GM23338 (cell line): ENCODE data around the gene BMP15. TPM values are rescaled to one million over a fixed set of nuclear protein-coding genes. Genes with fewer than 3 reads are reported as not detected.

ENCODE experiments used
- ATAC-seq: fragments of 200-7000 bp; cut with Tn5 transposase; 3 replicates; pipeline ENCODE4 v1.9.1; 2020
- DNase-seq: peaks from one replicate; pipeline ENCODE4 v3.0.0-alpha.2; 2015; ENCODE audit warnings: low spot score
- H2AFZ ChIP-seq: fragments of 200-600 bp; sonication (generic); 2 replicates; pipeline ENCODE4 v1.8.0; 2016; ENCODE audit warnings: antibody characterized with exemption, mild to moderate bottlenecking, moderate library complexity
- H3F3A ChIP-seq: fragments of 200-600 bp; sonication (generic); replicated peaks from 2 replicates; pipeline ENCODE4 v1.8.0; 2017; ENCODE audit warnings: antibody characterized with exemption, mixed run types, low read depth
- H3K27ac ChIP-seq: fragments of 200-600 bp; sonication (generic); 2 replicates; pipeline ENCODE4 v1.6.1; 2016; ENCODE audit warnings: low read depth
- H3K27me3 ChIP-seq: fragments of 200-600 bp; sonication (generic); 2 replicates; pipeline ENCODE4 v1.8.0; 2016; ENCODE audit warnings: mild to moderate bottlenecking, mixed run types, moderate library complexity; ENCODE audit not compliant: insufficient read depth
- H3K36me3 ChIP-seq: fragments of 200-600 bp; sonication (generic); 2 replicates; pipeline ENCODE4 v1.8.0; 2016; ENCODE audit warnings: mild to moderate bottlenecking; ENCODE audit not compliant: insufficient read depth
- H3K4me1 ChIP-seq: fragments of 200-600 bp; sonication (generic); 2 replicates; pipeline ENCODE4 v1.8.0; 2016; ENCODE audit warnings: mild to moderate bottlenecking, moderate library complexity; ENCODE audit not compliant: insufficient read depth
- H3K4me2 ChIP-seq: fragments of 200-600 bp; sonication (generic); 2 replicates; pipeline ENCODE4 v1.7.1; 2017; ENCODE audit warnings: mixed run types
- H3K4me3 ChIP-seq: fragments of 200-600 bp; sonication (generic); 2 replicates; pipeline ENCODE4 v1.6.1; 2016; ENCODE audit warnings: mixed run types
- H3K79me2 ChIP-seq: fragments of 200-600 bp; sonication (generic); replicated peaks from 2 replicates; pipeline ENCODE4 v1.8.0; 2017; ENCODE audit warnings: mild to moderate bottlenecking; ENCODE audit not compliant: insufficient read depth
- H3K9me2 ChIP-seq: fragments of 200-600 bp; sonication (generic); 2 replicates; pipeline ENCODE4 v1.8.0; 2017; ENCODE audit not compliant: insufficient read depth
- H4K20me1 ChIP-seq: fragments of 200-600 bp; sonication (generic); replicated peaks from 2 replicates; pipeline ENCODE4 v1.8.0; 2017; ENCODE audit warnings: mild to moderate bottlenecking; ENCODE audit not compliant: insufficient read depth
- H3K27ac Mint-ChIP-seq: 2 replicates; pipeline ENCODE4 v1.8.0; 2020; ENCODE audit warnings: inconsistent platforms, mild to moderate bottlenecking, moderate library complexity, mixed read lengths
- H3K27me3 Mint-ChIP-seq: 3 replicates; pipeline ENCODE4 v1.8.0; 2022; ENCODE audit warnings: low read depth, mild to moderate bottlenecking, moderate library complexity, mixed read lengths, inconsistent platforms; ENCODE audit not compliant: insufficient read depth, poor library complexity
- H3K36me3 Mint-ChIP-seq: 3 replicates; pipeline ENCODE4 v1.8.0; 2021; ENCODE audit warnings: low read depth, mild to moderate bottlenecking, inconsistent platforms, moderate library complexity, mixed read lengths
- H3K4me1 Mint-ChIP-seq: 3 replicates; pipeline ENCODE4 v1.8.0; 2020; ENCODE audit warnings: mild to moderate bottlenecking, inconsistent platforms, mixed read lengths
- H3K4me3 Mint-ChIP-seq: 3 replicates; pipeline ENCODE4 v1.8.0; 2021; ENCODE audit warnings: moderate library complexity, mild to moderate bottlenecking, inconsistent platforms, mixed read lengths
- H3K9me3 Mint-ChIP-seq: 3 replicates; pipeline ENCODE4 v1.8.0; 2020; ENCODE audit warnings: moderate library complexity, mild to moderate bottlenecking, inconsistent platforms, mixed read lengths
- CREB1 ChIP-seq: fragments of 250-450 bp; sonication (Bioruptor Pico); IDR thresholded peaks from 2 replicates; pipeline ENCODE4 v1.5.0; 2020; ENCODE audit warnings: low read depth, mild to moderate bottlenecking, moderate library complexity
- EZH2 ChIP-seq: fragments of 200-600 bp; sonication (generic); IDR thresholded peaks from one replicate; pipeline ENCODE4 v1.8.0; 2017; ENCODE audit warnings: antibody characterized with exemption, mild to moderate bottlenecking, low read depth; ENCODE audit not compliant: unreplicated experiment
- EZH2phosphoT487 ChIP-seq: fragments of 200-600 bp; sonication (generic); IDR thresholded peaks from one replicate; pipeline ENCODE4 v1.8.1; 2018; ENCODE audit warnings: antibody characterized with exemption; ENCODE audit not compliant: unreplicated experiment
- JUNB ChIP-seq: IDR thresholded peaks from one replicate; pipeline ENCODE4 v1.6.1; 2016; ENCODE audit warnings: antibody characterized with exemption; ENCODE audit not compliant: unreplicated experiment
- POLR2AphosphoS5 ChIP-seq: IDR thresholded peaks from 2 replicates; pipeline ENCODE4 v1.6.1; 2016; ENCODE audit warnings: antibody characterized with exemption, low read depth
- STAT1 ChIP-seq: IDR thresholded peaks from one replicate; pipeline ENCODE4 v1.6.1; 2016; ENCODE audit warnings: antibody characterized with exemption; ENCODE audit not compliant: unreplicated experiment
- ZNF114 ChIP-seq: fragments of 250-450 bp; sonication (Bioruptor Pico); IDR thresholded peaks from 2 replicates; pipeline ENCODE4 v1.5.0; 2020; ENCODE audit warnings: mild to moderate bottlenecking, moderate library complexity
- ZNF331 ChIP-seq: fragments of 250-450 bp; sonication (Bioruptor Pico); IDR thresholded peaks from 2 replicates; pipeline ENCODE4 v1.5.0; 2020; ENCODE audit warnings: low read depth, mild to moderate bottlenecking, moderate library complexity
- polyA plus RNA-seq: library from polyadenylated mRNA; unstranded; fragments of >200 nt; fragmentation: Nextera tagmentation; extraction: Ambion mirVana; gene quantifications from 2 replicates; pipeline ENCODE4 v1.2.1, GENCODE V29; 2016
- total RNA-seq: library from RNA; depleted of rRNA; stranded (reverse); fragments of >200 nt; shearing (Covaris generic); gene quantifications from 2 replicates; pipeline ENCODE4 v1.2.3, GENCODE V29; 2014
- TF ChIP-seq, protein P1 (sequence below): fragments of 250-450 bp; sonication (Bioruptor Pico); IDR thresholded peaks from 2 replicates; pipeline ENCODE4 v1.5.0; 2020; ENCODE audit warnings: mild to moderate bottlenecking, moderate library complexity
- TF ChIP-seq, protein P2 (sequence below): IDR thresholded peaks from 2 replicates; pipeline ENCODE4 v1.6.1; 2016; ENCODE audit warnings: antibody characterized with exemption
- TF ChIP-seq, protein P3 (sequence below): IDR thresholded peaks from one replicate; pipeline ENCODE4 v1.6.1; 2018; ENCODE audit warnings: antibody characterized with exemption; ENCODE audit not compliant: unreplicated experiment

Gene BMP15
- total and polyA plus RNA-seq, 2 experiments from 2014 or later, result not detected

DNA sequence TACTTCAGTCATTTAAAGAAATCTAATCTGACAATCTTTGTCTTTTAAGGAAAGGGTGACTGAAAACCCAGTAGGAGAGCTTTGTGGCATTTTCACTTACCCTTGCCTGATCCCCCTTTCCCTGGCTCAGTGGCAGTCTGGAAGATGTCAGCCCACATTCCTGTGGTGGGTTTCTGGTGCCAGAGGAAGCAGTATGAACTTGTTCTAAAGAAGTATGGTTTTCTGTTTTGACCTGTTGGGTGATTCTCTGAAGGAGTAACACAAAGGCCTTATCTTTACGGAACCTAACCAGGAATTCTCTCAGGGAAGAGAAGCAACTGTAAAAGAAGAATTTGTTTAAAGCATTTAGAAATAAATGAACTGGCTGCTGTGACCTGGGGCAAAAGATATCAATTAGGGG, 41.9 kb downstream of the BMP15 start:
- Histone ChIP-seq H3K27me3 (no peaks in the 10 kb centered on the region), H3K27ac (no peak overlapping the region), H3K79me2 (no peaks in the 10 kb centered on the region), H3F3A (no peaks in the 10 kb centered on the region), H3K36me3 (no peaks in the 10 kb centered on the region), H3K4me1 (no peaks in the 10 kb centered on the region), H2AFZ (no peak overlapping the region), H3K4me3 (no peak overlapping the region), H4K20me1 (no peaks in the 10 kb centered on the region), H3K4me2 (no peak overlapping the region), H3K9me2 (no peaks in the 10 kb centered on the region)
- Mint-ChIP-seq H3K4me3 (no peak overlapping the region), H3K36me3 (peaks cover 3% of the 10 kb centered on the region), H3K27me3 (no peaks in the 10 kb centered on the region), H3K4me1 (no peaks in the 10 kb centered on the region), H3K27ac (no peak overlapping the region), H3K9me3 (peaks cover 15% of the 10 kb centered on the region; the same call in 2 of the 3 replicates)
- ATAC-seq (no peak), DNase-seq (no peak)
- TF ChIP-seq, protein P1, sequence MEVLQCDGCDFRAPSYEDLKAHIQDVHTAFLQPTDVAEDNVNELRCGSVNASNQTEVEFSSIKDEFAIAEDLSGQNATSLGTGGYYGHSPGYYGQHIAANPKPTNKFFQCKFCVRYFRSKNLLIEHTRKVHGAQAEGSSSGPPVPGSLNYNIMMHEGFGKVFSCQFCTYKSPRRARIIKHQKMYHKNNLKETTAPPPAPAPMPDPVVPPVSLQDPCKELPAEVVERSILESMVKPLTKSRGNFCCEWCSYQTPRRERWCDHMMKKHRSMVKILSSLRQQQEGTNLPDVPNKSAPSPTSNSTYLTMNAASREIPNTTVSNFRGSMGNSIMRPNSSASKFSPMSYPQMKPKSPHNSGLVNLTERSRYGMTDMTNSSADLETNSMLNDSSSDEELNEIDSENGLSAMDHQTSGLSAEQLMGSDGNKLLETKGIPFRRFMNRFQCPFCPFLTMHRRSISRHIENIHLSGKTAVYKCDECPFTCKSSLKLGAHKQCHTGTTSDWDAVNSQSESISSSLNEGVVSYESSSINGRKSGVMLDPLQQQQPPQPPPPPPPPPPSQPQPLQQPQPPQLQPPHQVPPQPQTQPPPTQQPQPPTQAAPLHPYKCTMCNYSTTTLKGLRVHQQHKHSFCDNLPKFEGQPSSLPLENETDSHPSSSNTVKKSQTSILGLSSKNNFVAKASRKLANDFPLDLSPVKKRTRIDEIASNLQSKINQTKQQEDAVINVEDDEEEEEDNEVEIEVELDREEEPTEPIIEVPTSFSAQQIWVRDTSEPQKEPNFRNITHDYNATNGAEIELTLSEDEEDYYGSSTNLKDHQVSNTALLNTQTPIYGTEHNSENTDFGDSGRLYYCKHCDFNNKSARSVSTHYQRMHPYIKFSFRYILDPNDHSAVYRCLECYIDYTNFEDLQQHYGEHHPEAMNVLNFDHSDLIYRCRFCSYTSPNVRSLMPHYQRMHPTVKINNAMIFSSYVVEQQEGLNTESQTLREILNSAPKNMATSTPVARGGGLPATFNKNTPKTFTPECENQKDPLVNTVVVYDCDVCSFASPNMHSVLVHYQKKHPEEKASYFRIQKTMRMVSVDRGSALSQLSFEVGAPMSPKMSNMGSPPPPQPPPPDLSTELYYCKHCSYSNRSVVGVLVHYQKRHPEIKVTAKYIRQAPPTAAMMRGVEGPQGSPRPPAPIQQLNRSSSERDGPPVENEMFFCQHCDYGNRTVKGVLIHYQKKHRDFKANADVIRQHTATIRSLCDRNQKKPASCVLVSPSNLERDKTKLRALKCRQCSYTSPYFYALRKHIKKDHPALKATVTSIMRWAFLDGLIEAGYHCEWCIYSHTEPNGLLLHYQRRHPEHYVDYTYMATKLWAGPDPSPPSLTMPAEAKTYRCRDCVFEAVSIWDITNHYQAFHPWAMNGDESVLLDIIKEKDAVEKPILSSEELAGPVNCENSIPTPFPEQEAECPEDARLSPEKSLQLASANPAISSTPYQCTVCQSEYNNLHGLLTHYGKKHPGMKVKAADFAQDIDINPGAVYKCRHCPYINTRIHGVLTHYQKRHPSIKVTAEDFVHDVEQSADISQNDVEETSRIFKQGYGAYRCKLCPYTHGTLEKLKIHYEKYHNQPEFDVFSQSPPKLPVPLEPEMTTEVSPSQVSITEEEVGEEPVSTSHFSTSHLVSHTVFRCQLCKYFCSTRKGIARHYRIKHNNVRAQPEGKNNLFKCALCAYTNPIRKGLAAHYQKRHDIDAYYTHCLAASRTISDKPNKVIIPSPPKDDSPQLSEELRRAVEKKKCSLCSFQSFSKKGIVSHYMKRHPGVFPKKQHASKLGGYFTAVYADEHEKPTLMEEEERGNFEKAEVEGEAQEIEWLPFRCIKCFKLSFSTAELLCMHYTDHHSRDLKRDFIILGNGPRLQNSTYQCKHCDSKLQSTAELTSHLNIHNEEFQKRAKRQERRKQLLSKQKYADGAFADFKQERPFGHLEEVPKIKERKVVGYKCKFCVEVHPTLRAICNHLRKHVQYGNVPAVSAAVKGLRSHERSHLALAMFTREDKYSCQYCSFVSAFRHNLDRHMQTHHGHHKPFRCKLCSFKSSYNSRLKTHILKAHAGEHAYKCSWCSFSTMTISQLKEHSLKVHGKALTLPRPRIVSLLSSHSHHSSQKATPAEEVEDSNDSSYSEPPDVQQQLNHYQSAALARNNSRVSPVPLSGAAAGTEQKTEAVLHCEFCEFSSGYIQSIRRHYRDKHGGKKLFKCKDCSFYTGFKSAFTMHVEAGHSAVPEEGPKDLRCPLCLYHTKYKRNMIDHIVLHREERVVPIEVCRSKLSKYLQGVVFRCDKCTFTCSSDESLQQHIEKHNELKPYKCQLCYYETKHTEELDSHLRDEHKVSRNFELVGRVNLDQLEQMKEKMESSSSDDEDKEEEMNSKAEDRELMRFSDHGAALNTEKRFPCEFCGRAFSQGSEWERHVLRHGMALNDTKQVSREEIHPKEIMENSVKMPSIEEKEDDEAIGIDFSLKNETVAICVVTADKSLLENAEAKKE, result no peak
- TF ChIP-seq JUNB (no peak), POLR2AphosphoS5 (no peak), CREB1 (no peak), ZNF114 (CRISPR knock-in tag) (no peak), STAT1 (no peak), EZH2phosphoT487 (no peak), ZNF331 (no peak), EZH2 (no peak)
- TF ChIP-seq, protein P2, sequence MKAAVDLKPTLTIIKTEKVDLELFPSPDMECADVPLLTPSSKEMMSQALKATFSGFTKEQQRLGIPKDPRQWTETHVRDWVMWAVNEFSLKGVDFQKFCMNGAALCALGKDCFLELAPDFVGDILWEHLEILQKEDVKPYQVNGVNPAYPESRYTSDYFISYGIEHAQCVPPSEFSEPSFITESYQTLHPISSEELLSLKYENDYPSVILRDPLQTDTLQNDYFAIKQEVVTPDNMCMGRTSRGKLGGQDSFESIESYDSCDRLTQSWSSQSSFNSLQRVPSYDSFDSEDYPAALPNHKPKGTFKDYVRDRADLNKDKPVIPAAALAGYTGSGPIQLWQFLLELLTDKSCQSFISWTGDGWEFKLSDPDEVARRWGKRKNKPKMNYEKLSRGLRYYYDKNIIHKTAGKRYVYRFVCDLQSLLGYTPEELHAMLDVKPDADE, result no peak
- TF ChIP-seq, protein P3, sequence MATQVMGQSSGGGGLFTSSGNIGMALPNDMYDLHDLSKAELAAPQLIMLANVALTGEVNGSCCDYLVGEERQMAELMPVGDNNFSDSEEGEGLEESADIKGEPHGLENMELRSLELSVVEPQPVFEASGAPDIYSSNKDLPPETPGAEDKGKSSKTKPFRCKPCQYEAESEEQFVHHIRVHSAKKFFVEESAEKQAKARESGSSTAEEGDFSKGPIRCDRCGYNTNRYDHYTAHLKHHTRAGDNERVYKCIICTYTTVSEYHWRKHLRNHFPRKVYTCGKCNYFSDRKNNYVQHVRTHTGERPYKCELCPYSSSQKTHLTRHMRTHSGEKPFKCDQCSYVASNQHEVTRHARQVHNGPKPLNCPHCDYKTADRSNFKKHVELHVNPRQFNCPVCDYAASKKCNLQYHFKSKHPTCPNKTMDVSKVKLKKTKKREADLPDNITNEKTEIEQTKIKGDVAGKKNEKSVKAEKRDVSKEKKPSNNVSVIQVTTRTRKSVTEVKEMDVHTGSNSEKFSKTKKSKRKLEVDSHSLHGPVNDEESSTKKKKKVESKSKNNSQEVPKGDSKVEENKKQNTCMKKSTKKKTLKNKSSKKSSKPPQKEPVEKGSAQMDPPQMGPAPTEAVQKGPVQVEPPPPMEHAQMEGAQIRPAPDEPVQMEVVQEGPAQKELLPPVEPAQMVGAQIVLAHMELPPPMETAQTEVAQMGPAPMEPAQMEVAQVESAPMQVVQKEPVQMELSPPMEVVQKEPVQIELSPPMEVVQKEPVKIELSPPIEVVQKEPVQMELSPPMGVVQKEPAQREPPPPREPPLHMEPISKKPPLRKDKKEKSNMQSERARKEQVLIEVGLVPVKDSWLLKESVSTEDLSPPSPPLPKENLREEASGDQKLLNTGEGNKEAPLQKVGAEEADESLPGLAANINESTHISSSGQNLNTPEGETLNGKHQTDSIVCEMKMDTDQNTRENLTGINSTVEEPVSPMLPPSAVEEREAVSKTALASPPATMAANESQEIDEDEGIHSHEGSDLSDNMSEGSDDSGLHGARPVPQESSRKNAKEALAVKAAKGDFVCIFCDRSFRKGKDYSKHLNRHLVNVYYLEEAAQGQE, result no peak
